ENCODE data around the gene LRCOL1. TPM values are rescaled to one million over a fixed set of nuclear protein-coding genes. Genes with fewer than 3 reads are reported as not detected.

The LRCOL1 gene
- total and polyA plus RNA-seq, 2 of the 8 experiments (the other 6 are each of a cell fraction or from before 2014, with no cell fraction given), result not detected

GRCh38 chr12:132556801-132557200, 53.6 kb downstream of the LRCOL1 start (continued):
- TF ChIP-seq, protein P1, sequence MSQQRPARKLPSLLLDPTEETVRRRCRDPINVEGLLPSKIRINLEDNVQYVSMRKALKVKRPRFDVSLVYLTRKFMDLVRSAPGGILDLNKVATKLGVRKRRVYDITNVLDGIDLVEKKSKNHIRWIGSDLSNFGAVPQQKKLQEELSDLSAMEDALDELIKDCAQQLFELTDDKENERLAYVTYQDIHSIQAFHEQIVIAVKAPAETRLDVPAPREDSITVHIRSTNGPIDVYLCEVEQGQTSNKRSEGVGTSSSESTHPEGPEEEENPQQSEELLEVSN (IDR thresholded peaks at IDR 0.05), result no peak
- TF ChIP-seq JUND (IDR thresholded peaks at IDR 0.05; ENCODE audit: low read length), result no peak
- TF ChIP-seq, protein P2, sequence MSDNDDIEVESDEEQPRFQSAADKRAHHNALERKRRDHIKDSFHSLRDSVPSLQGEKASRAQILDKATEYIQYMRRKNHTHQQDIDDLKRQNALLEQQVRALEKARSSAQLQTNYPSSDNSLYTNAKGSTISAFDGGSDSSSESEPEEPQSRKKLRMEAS (IDR thresholded peaks at IDR 0.05), result no peak
- TF ChIP-seq, protein P3, sequence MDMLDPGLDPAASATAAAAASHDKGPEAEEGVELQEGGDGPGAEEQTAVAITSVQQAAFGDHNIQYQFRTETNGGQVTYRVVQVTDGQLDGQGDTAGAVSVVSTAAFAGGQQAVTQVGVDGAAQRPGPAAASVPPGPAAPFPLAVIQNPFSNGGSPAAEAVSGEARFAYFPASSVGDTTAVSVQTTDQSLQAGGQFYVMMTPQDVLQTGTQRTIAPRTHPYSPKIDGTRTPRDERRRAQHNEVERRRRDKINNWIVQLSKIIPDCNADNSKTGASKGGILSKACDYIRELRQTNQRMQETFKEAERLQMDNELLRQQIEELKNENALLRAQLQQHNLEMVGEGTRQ (IDR thresholded peaks at IDR 0.05; ENCODE audit: low read length), result no peak
- TF ChIP-seq KDM1A (IDR thresholded peaks at IDR 0.05; ENCODE audit: borderline replicate concordance, low read length), result no peak

Measured in H1 (cell line).